Stomach smooth muscle (tissue), 2 donors: ENCODE data around the gene SGCD.

Experiments used
- H3K27ac ChIP-seq: one replicate; pipeline ENCODE4 v1.7.0; 2013; ENCODE audit warnings: mild to moderate bottlenecking, low read length, inconsistent platforms
- H3K27me3 ChIP-seq, 2 donors: one replicate each; pipeline ENCODE4 v1.7.0; 2013; ENCODE audit warnings: low read length in 2 of 2; ENCODE audit not compliant: insufficient read depth in 2 of 2, control insufficient read depth in 1 of 2
- H3K36me3 ChIP-seq, 2 donors: one replicate each; pipeline ENCODE4 v1.7.0; 2013; ENCODE audit warnings: low read length in 2 of 2; ENCODE audit not compliant: control insufficient read depth in 2 of 2, insufficient read depth in 2 of 2
- H3K4me1 ChIP-seq: one replicate; pipeline ENCODE4 v1.7.0; 2013; ENCODE audit warnings: low read length; ENCODE audit not compliant: control insufficient read depth, insufficient read depth
- H3K4me3 ChIP-seq, 2 donors: one replicate each; pipeline ENCODE4 v1.7.0; 2013; ENCODE audit warnings: low read length in 2 of 2
- H3K9ac ChIP-seq, 2 donors: one replicate each; pipeline ENCODE4 v1.7.0; 2013; ENCODE audit warnings: low read length in 2 of 2, mild to moderate bottlenecking in 1 of 2
- H3K9me3 ChIP-seq, 2 donors: one replicate each; pipeline ENCODE4 v1.7.0; 2013; ENCODE audit warnings: low read length in 2 of 2; ENCODE audit not compliant: control insufficient read depth in 2 of 2
- donor health status: healthy.
- donor health status: Pancreatic carcinoma.

The SGCD gene

DNA sequence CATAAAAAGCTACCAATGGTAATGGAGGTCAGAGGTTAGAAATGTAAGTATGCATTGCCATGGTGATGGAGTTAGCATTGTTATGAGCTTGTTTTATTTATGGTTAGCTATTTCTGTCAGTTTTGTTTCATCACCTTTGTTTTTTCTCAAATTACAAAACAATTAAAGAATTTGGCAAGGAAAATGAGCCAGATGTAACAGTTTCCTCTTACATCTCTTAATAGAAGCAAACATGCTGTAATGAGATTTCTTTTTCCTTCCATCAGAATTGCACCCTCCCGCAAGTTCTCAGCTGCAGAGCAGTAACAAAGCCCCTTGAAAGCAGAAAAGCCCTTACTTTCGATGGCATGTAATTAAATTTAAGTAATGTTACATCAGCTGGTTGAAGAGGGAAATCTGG lies 233.0 kb downstream of the SGCD start:
- Histone ChIP-seq H3K9ac (no peak overlapping the region), H3K4me1 (no peaks in the 10 kb centered on the region), H3K27me3 (no peaks in the 10 kb centered on the region), H3K4me3 (no peak overlapping the region), H3K27ac (no peak overlapping the region), H3K9me3 (no peaks in the 10 kb centered on the region), H3K36me3 (no peaks in the 10 kb centered on the region)

- H3K27ac ChIP-seq, result no peak overlapping the region
- H3K4me3 ChIP-seq, result no peak overlapping the region
- no peaks in the 10 kb centered on the region for H3K9me3 ChIP-seq
- no peaks in the 10 kb centered on the region for H3K4me1 ChIP-seq
- H3K9ac ChIP-seq, result no peak overlapping the region
- H3K27me3 ChIP-seq, result no peaks in the 10 kb centered on the region
- no peaks in the 10 kb centered on the region for H3K36me3 ChIP-seq
Observed at GRCh38 chr5:156561651-156562050, 234.7 kb downstream of the SGCD start.

- H3K36me3 ChIP-seq, result no peaks in the 10 kb centered on the region
- no peaks in the 10 kb centered on the region for H3K27me3 ChIP-seq
- no peaks in the 10 kb centered on the region for H3K9me3 ChIP-seq
- H3K4me1 ChIP-seq, result no peaks in the 10 kb centered on the region
- H3K9ac ChIP-seq, result no peak overlapping the region
- no peak overlapping the region for H3K4me3 ChIP-seq
- no peak overlapping the region for H3K27ac ChIP-seq
Observed at GRCh38 chr5:156570615-156571014, 243.7 kb downstream of the SGCD start.

DNA sequence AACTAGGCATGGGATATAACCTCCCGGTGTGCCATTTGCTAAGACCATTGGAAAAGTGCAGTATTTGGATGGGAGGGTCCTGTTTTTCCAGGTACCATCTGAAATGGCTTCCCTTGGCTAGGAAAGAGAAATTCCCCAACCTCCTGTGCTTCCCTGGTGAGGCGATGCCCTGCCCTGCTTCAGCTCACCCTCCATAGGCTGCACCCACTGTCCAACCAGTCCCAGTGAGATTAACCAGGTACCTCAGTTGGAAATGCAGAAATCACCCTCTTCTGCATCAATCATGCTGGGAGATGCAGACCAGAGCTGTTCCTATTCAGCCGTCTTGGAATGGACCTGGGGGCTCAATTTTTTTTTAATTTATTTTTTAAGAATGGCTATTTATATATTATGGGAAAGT lies 254.8 kb downstream of the SGCD start:
- H3K27me3 ChIP-seq, result no peaks in the 10 kb centered on the region
- no peak overlapping the region for H3K4me3 ChIP-seq
- no peaks in the 10 kb centered on the region for H3K36me3 ChIP-seq
- H3K9me3 ChIP-seq, result no peaks in the 10 kb centered on the region
- peaks cover 7% of the 10 kb centered on the region for H3K4me1 ChIP-seq
- peak overlapping the region; percentile 41 for H3K27ac ChIP-seq
- no peak overlapping the region for H3K9ac ChIP-seq

DNA sequence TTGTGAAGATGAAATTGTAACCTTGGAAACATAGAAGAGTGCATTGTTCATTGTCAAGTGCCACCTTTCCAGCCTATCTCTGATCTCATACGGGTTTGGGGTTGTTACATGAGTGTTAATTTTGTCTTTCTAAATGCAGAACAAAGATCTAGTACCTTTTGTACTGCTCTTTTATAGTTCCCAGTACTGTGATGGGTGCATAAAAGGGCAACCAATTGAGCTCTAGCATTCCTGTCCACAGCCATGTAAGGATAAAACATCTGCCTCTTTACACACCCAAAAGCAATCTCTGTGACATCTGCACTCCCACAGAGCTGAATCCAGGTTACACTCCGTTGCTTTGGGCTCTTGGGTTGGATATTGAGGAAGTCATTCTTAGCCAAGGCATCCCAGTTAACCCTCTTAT lies 255.2 kb downstream of the SGCD start:
- Histone ChIP-seq H3K9ac (no peak overlapping the region), H3K4me3 (no peak overlapping the region), H3K36me3 (no peaks in the 10 kb centered on the region), H3K9me3 (no peaks in the 10 kb centered on the region), H3K4me1 (peaks cover 10% of the 10 kb centered on the region), H3K27ac (peak overlapping the region; percentile 62), H3K27me3 (no peaks in the 10 kb centered on the region)

GRCh38 chr5:156584871-156585270 lies 257.9 kb downstream of the SGCD start:
- Histone ChIP-seq H3K9ac (no peak overlapping the region), H3K4me1 (peaks cover 16% of the 10 kb centered on the region), H3K36me3 (no peaks in the 10 kb centered on the region), H3K4me3 (no peak overlapping the region), H3K27ac (peak overlapping the region; percentile 53), H3K9me3 (no peaks in the 10 kb centered on the region), H3K27me3 (no peaks in the 10 kb centered on the region)

DNA sequence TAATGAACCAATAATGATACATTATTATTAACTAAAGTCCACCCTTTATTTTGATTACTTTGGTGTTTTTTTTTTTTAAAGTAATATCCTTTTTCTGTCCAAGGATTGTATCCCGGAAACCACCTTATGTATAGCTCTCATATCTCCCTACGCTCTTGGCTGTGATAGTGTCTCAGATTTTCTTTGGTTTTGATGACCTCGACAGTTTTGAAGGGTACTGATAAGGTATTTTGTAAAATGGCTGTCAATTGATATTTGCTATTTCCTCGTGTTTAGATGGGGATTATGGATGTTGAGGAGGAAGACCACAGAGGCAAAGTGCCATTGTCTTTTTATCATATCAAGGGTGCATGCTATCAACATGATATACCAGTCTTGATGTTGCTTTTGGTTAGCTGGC lies 259.0 kb downstream of the SGCD start:
- Histone ChIP-seq H3K36me3 (peaks cover 0 to 4% of the 10 kb centered on the region in 2 donors), H3K9ac (no peak overlapping the region), H3K27me3 (no peaks in the 10 kb centered on the region), H3K27ac (no peak overlapping the region), H3K4me3 (no peak overlapping the region), H3K4me1 (peaks cover 18% of the 10 kb centered on the region), H3K9me3 (no peaks in the 10 kb centered on the region)

DNA sequence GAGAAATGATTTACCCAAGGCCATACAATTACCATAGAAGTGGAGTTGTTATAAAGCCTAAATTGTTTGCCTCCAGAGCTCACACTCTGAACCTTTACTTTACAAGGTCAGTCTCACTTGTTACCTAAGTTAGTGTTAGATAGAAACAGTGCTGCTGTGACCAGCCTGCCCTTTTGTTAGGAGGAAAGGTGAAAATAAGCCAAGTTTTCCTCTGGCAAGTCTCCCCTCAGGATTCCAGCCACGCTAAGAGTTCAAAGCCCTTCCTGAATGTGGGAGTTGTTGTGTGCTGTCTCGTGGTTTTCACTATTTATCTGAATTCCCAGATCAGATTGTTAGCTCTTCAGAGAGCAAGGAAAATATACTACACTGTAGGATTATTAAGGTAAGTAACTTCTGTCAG lies 260.0 kb downstream of the SGCD start:
- Histone ChIP-seq H3K27me3 (no peaks in the 10 kb centered on the region), H3K4me3 (no peak overlapping the region), H3K9ac (no peak overlapping the region), H3K4me1 (peaks cover 18% of the 10 kb centered on the region), H3K27ac (peak overlapping the region; percentile 7), H3K9me3 (no peaks in the 10 kb centered on the region), H3K36me3 (peaks cover 0 to 6% of the 10 kb centered on the region in 2 donors)

- Histone ChIP-seq H3K27ac (no peak overlapping the region), H3K4me1 (peaks cover 18% of the 10 kb centered on the region), H3K9ac (no peak overlapping the region)
Observed at GRCh38 chr5:156588306-156588705, 261.3 kb downstream of the SGCD start.

GRCh38 chr5:156589104-156589945 lies 262.4 kb downstream of the SGCD start:
- Histone ChIP-seq H3K9ac (no peak overlapping the region), H3K36me3 (peaks cover 0 to 13% of the 10 kb centered on the region in 2 donors), H3K27ac (no peak overlapping the region), H3K4me3 (no peak overlapping the region), H3K27me3 (no peaks in the 10 kb centered on the region), H3K4me1 (peaks cover 16% of the 10 kb centered on the region), H3K9me3 (no peaks in the 10 kb centered on the region)

More at GRCh38 chr5:156588306-156588705, 261.3 kb downstream of the SGCD start:
- Histone ChIP-seq H3K9me3 (no peaks in the 10 kb centered on the region), H3K36me3 (peaks cover 0 to 11% of the 10 kb centered on the region in 2 donors), H3K4me3 (no peak overlapping the region), H3K27me3 (no peaks in the 10 kb centered on the region)

DNA sequence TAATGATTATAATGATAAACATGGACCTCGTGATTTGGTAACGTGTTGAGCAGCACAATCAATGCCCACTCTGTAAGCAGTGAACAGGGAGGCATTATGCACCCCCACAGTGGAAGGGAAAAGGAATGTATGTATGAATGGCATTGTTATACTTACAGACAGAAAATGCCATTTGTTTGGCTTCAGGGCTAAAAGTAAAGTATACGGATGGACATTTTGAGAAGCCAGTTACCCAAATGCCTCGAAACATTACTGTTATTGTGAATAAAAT lies 262.9 kb downstream of the SGCD start:
- Histone ChIP-seq H3K36me3 (peaks cover 0 to 13% of the 10 kb centered on the region in 2 donors), H3K4me3 (no peak overlapping the region), H3K27ac (no peak overlapping the region), H3K27me3 (no peaks in the 10 kb centered on the region), H3K4me1 (peaks cover 11% of the 10 kb centered on the region), H3K9me3 (no peaks in the 10 kb centered on the region), H3K9ac (no peak overlapping the region)
